B cell (primary cell): ENCODE results near the gene MAFG. TPM values are rescaled to one million over a fixed set of nuclear protein-coding genes. Genes with fewer than 3 reads are reported as not detected.

Experiments
- ATAC-seq: fragments of 200-7000 bp; cut with Tn5 transposase; one replicate; pipeline ENCODE4 v1.10.0; 2021; ENCODE audit warnings: low read depth, mild to moderate bottlenecking, moderate number of reproducible peaks, moderate library complexity
- CTCF ChIA-PET: fragments of 350-600 bp; sonication (Branson Sonifier 250); formaldehyde crosslinking; loops from one replicate; lab custom pipeline; 2021; ENCODE audit warnings: antibody characterized with exemption, inconsistent platforms; lab: Charles Lee
- POLR2A ChIA-PET: fragments of 350-600 bp; sonication (Branson Sonifier 250); formaldehyde crosslinking; loops from one replicate; lab custom pipeline; 2021; ENCODE audit warnings: antibody characterized with exemption; lab: Charles Lee
- DNase-seq: peaks from one replicate; pipeline ENCODE4 v3.0.0; 2013
- H2AFZ ChIP-seq: 2 replicates; pipeline ENCODE4 v1.6.1; 2012; ENCODE audit warnings: mild to moderate bottlenecking, low read depth, low read length; ENCODE audit not compliant: insufficient read depth, poor library complexity, severe bottlenecking
- H3K27ac ChIP-seq, 2 donors: 1 replicate in 1 of 2; 2 replicates in 1 of 2; pipeline ENCODE4 v1.5.1; 2012 to 2013; ENCODE audit warnings: low read length in 2 of 2, mild to moderate bottlenecking in 2 of 2, moderate library complexity in 1 of 2
- H3K27me3 ChIP-seq, 4 experiments: fragments of 200-600 bp in 1 of 4; sonication (generic) in 1 of 4; replicated peaks in 1 of 4; 1 replicate in 2 of 4; 2 replicates in 2 of 4; pipeline versions ENCODE4 v1.6.1 to v1.7.0; 2013 to 2016; ENCODE audit warnings: low read length in 3 of 4, mild to moderate bottlenecking in 2 of 4, mixed read lengths in 1 of 4, moderate library complexity in 1 of 4; ENCODE audit not compliant: insufficient read depth in 4 of 4, control insufficient read depth in 3 of 4; ENCODE audit errors: control extremely low read depth in 1 of 4
- H3K36me3 ChIP-seq, 2 experiments: replicated peaks in 1 of 2; 1 replicate in 1 of 2; 2 replicates in 1 of 2; pipeline versions ENCODE4 v1.6.1 to v1.7.1; 2013; ENCODE audit warnings: low read length in 1 of 2; ENCODE audit not compliant: insufficient read depth in 2 of 2, control insufficient read depth in 1 of 2; ENCODE audit errors: control extremely low read depth in 1 of 2, extremely low read depth in 1 of 2
- H3K4me1 ChIP-seq, 2 donors: fragments of 200-600 bp in 1 of 2; sonication (generic) in 1 of 2; 1 replicate in 1 of 2; 2 replicates in 1 of 2; pipeline versions ENCODE4 v1.5.1 to v1.6.1; 2013 to 2017; ENCODE audit warnings: low read length in 2 of 2; ENCODE audit not compliant: control insufficient read depth in 2 of 2, insufficient read depth in 2 of 2
- H3K4me2 ChIP-seq: replicated peaks from 2 replicates; pipeline ENCODE3; 2012; ENCODE audit warnings: mild to moderate bottlenecking, low read depth, low read length; ENCODE audit not compliant: poor library complexity, severe bottlenecking
- H3K4me3 ChIP-seq, 5 experiments: fragments of 200-600 bp in 1 of 5; sonication (generic) in 1 of 5; 1 replicate in 3 of 5; 2 replicates in 2 of 5; pipeline versions ENCODE4 v1.5.1 to v1.7.0; 2011 to 2016; ENCODE audit warnings: low read length in 4 of 5, mild to moderate bottlenecking in 4 of 5, low read depth in 2 of 5, control low read depth in 1 of 5, moderate library complexity in 1 of 5; ENCODE audit not compliant: insufficient read depth in 1 of 5; ENCODE audit errors: control extremely low read depth in 1 of 5, extremely low read depth in 1 of 5
- H3K79me2 ChIP-seq: fragments of 200-600 bp; sonication (generic); one replicate; pipeline ENCODE4 v1.6.0; 2016; ENCODE audit warnings: low read length; ENCODE audit not compliant: control insufficient read depth, insufficient read depth
- H3K9ac ChIP-seq: fragments of 200-600 bp; sonication (generic); 2 replicates; pipeline ENCODE4 v1.6.1; 2017; ENCODE audit warnings: mild to moderate bottlenecking, low read length, moderate library complexity
- H3K9me3 ChIP-seq, 3 donors: one replicate each; pipeline versions ENCODE4 v1.6.1 to v1.7.1; 2013; ENCODE audit warnings: low read length in 2 of 3; ENCODE audit not compliant: control insufficient read depth in 2 of 3, insufficient read depth in 1 of 3; ENCODE audit errors: control extremely low read depth in 1 of 3
- H4K20me1 ChIP-seq: 2 replicates; pipeline ENCODE4 v1.6.0; 2012; ENCODE audit warnings: mild to moderate bottlenecking, low read length; ENCODE audit not compliant: insufficient read depth, control insufficient read depth, poor library complexity, severe bottlenecking
- H3K27ac Mint-ChIP-seq: one replicate; pipeline ENCODE4 v1.8.0; 2021; ENCODE audit warnings: mixed read lengths
- H3K27me3 Mint-ChIP-seq: one replicate; pipeline ENCODE4 v1.8.0; 2021; ENCODE audit warnings: mixed read lengths
- H3K4me1 Mint-ChIP-seq: one replicate; pipeline ENCODE4 v1.8.0; 2021; ENCODE audit warnings: mixed read lengths
- H3K4me3 Mint-ChIP-seq: one replicate; pipeline ENCODE4 v1.8.0; 2021; ENCODE audit warnings: mixed read lengths
- H3K9me3 Mint-ChIP-seq: one replicate; pipeline ENCODE4 v1.8.0; 2022; ENCODE audit warnings: mixed read lengths; ENCODE audit not compliant: insufficient read depth
- EZH2 ChIP-seq: IDR thresholded peaks from 2 replicates; pipeline ENCODE4 v1.6.1; 2012; ENCODE audit warnings: borderline replicate concordance, low read depth, mild to moderate bottlenecking, moderate library complexity, low read length; ENCODE audit not compliant: insufficient read depth, poor library complexity, severe bottlenecking
- whole genome bisulfite sequencing: methylation state at CpG from one replicate; pipeline ENCODE4 v1.1.5; 2013; ENCODE audit warnings: missing lambda C conversion rate; ENCODE audit not compliant: insufficient coverage; 5-methylcytosine and 5-hydroxymethylcytosine counted together
- intact Hi-C: fragments of 100-400 bp; cut with micrococcal nuclease; formaldehyde crosslinking; loops from one replicate; pipeline ENCODE4 v1.10.0; 2022
- polyA plus RNA-seq: library from polyadenylated mRNA; depleted of rRNA; stranded (reverse); fragments of >200 nt; gene quantifications from 2 replicates; pipeline ENCODE4 v1.2.3, GENCODE V29; 2012
- total RNA-seq, 2 donors: library from RNA; stranded (reverse); fragments of 120-200 nt in 1 of 2; gene quantifications; 1 replicate in 1 of 2; 2 replicates in 1 of 2; pipeline versions ENCODE4 v1.2.3 to v1.2.4, GENCODE V29; 2013 to 2022
- TF ChIP-seq, protein P1 (sequence below): fragments of 200-600 bp; IDR thresholded peaks from one replicate; pipeline ENCODE4 v1.8.0; 2022; ENCODE audit warnings: antibody characterized with exemption, mild to moderate bottlenecking

MAFG gene
- total and polyA plus RNA-seq, 2 donors (not counting 1 experiment from before 2014, with no cell fraction given) = 11.4 to 27.9 TPM

DNA sequence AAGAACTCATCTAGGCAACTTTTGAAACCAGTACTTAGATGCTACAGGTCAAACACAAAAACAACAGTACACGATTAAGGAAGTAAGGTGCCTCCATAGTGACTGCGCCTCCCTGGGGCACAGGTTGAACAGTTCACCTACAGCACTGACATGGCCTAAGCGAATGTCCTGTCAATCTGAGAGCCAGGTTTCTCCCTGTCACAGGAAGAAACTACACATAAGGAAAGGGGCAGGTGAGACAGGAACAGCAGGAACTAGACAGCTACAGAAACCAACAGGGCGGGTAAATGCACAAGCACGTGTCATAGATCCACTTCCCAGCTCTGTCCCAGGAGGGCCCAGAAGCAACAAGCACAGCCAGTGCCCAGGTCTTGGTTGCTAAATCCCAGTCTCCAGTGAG lies 48.4 kb downstream of the MAFG start:
- ATAC-seq (no peak), DNase-seq (no peak)
- intact Hi-C loops = no loop called here
- no peak overlapping the region for H2AFZ ChIP-seq
- Mint-ChIP-seq H3K4me3 (no peak overlapping the region), H3K4me1 (no peaks in the 10 kb centered on the region), H3K27me3 (no peaks in the 10 kb centered on the region), H3K27ac (no peak overlapping the region), H3K9me3 (no peaks in the 10 kb centered on the region)
- TF ChIP-seq, protein P1, sequence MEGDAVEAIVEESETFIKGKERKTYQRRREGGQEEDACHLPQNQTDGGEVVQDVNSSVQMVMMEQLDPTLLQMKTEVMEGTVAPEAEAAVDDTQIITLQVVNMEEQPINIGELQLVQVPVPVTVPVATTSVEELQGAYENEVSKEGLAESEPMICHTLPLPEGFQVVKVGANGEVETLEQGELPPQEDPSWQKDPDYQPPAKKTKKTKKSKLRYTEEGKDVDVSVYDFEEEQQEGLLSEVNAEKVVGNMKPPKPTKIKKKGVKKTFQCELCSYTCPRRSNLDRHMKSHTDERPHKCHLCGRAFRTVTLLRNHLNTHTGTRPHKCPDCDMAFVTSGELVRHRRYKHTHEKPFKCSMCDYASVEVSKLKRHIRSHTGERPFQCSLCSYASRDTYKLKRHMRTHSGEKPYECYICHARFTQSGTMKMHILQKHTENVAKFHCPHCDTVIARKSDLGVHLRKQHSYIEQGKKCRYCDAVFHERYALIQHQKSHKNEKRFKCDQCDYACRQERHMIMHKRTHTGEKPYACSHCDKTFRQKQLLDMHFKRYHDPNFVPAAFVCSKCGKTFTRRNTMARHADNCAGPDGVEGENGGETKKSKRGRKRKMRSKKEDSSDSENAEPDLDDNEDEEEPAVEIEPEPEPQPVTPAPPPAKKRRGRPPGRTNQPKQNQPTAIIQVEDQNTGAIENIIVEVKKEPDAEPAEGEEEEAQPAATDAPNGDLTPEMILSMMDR = no peak
- no peak for TF ChIP-seq EZH2
- POLR2A ChIA-PET = no interaction called here
- no peak overlapping the region for H3K4me3 ChIP-seq
- no peaks in the 10 kb centered on the region for H3K4me1 ChIP-seq
- no peaks in the 10 kb centered on the region for H4K20me1 ChIP-seq
- 82% methylated on average over 4 of the region's 5 CpGs for WGBS
- CTCF ChIA-PET = no interaction called here
- peaks cover 24% of the 10 kb centered on the region for H3K79me2 ChIP-seq
- no peak overlapping the region for H3K4me2 ChIP-seq
- H3K27me3 ChIP-seq = no peaks in the 10 kb centered on the region
- no peak overlapping the region for H3K9ac ChIP-seq
- H3K9me3 ChIP-seq = no peaks in the 10 kb centered on the region
- H3K36me3 ChIP-seq = peaks cover 0 to 18% of the 10 kb centered on the region in 2 experiments
- no peak overlapping the region for H3K27ac ChIP-seq

- H3K4me1 ChIP-seq = peaks cover 0 to 1% of the 10 kb centered on the region in 2 donors
- ATAC-seq (no peak), DNase-seq (no peak)
- ChIA-PET POLR2A (no interaction called here), CTCF (no interaction called here)
- H3K4me3 ChIP-seq = no peak overlapping the region
- H3K4me1 Mint-ChIP-seq = peaks cover 3% of the 10 kb centered on the region
- 100% methylated on average over 1 of the region's 3 CpGs for WGBS
- H3K9ac ChIP-seq = no peak overlapping the region
- H3K79me2 ChIP-seq = peaks cover 24% of the 10 kb centered on the region
- intact Hi-C loops = no loop called here
- H3K27ac ChIP-seq = no peak overlapping the region
- H3K9me3 Mint-ChIP-seq = no peaks in the 10 kb centered on the region
- H3K27me3 ChIP-seq = no peaks in the 10 kb centered on the region
- no peak overlapping the region for H3K27ac Mint-ChIP-seq
- H3K27me3 Mint-ChIP-seq = no peaks in the 10 kb centered on the region
- H2AFZ ChIP-seq = no peak overlapping the region
- no peak overlapping the region for H3K4me2 ChIP-seq
- H3K4me3 Mint-ChIP-seq = no peak overlapping the region
- no peaks in the 10 kb centered on the region for H3K9me3 ChIP-seq
- TF ChIP-seq, protein P1 = no peak
- TF ChIP-seq EZH2 = no peak
- H3K36me3 ChIP-seq = peaks cover 0 to 14% of the 10 kb centered on the region in 2 experiments
- H4K20me1 ChIP-seq = no peaks in the 10 kb centered on the region
These were observed 49.2 kb downstream of the MAFG start for GRCh38 chr17:81878294-81878693.
